Measurements from ENCODE around the gene ZBP1.

DNA sequence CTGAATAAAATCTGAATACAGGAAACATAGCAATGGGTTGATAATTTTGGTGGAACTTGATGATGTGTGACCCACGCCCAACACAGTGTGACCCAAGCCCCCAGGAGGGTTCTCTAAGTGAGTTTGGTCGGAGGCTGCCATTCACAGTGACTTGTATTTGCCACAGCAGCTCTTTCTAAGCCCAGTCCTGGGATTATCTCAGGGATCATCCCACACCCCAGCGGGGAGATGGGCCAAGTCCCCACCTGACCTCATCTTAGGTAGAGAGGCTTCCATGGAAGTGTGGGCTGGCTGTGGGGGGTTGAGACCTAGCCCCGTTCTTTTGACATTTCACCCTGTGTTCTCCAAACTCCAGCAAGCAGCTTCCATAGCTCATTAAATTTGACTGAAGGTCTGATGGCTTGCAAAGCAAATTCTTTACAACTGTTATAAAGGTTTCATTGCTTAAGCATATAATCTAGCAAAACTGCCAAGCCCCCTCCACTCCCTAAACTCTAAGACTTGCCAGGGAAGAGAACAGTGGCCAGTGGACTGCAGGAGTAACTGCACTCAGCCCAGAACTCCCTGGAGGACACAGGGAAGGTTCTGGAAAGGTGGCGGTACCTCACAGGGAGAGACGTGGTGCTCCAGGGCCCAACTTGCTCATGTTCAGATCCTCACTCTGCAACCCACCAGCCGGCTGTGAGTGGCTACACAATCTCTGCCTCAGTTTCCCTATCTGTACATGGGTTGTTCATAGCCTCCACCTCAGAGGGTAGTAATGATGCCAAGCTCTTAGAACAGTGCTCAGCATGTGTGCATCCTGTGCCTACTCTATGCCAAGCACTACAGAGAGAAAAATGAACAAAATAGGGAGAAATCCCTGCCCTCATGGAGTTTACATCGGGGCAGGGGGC lies 60.3 kb downstream of the ZBP1 start:
- TF ChIP-seq, protein P1, sequence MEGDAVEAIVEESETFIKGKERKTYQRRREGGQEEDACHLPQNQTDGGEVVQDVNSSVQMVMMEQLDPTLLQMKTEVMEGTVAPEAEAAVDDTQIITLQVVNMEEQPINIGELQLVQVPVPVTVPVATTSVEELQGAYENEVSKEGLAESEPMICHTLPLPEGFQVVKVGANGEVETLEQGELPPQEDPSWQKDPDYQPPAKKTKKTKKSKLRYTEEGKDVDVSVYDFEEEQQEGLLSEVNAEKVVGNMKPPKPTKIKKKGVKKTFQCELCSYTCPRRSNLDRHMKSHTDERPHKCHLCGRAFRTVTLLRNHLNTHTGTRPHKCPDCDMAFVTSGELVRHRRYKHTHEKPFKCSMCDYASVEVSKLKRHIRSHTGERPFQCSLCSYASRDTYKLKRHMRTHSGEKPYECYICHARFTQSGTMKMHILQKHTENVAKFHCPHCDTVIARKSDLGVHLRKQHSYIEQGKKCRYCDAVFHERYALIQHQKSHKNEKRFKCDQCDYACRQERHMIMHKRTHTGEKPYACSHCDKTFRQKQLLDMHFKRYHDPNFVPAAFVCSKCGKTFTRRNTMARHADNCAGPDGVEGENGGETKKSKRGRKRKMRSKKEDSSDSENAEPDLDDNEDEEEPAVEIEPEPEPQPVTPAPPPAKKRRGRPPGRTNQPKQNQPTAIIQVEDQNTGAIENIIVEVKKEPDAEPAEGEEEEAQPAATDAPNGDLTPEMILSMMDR (IDR thresholded peaks at IDR 0.05), result no peak
- TF ChIP-seq POLR2A (IDR thresholded peaks at IDR 0.05), result no peak
- no peak for TF ChIP-seq POLR2AphosphoS5 (IDR thresholded peaks at IDR 0.05)

Data from breast epithelium (tissue), 3 donors.